K562 (cell line): Measurements from ENCODE around the gene TMEM117. TPM values are rescaled to one million over a fixed set of nuclear protein-coding genes. Genes with fewer than 3 reads are reported as not detected.

ENCODE experiments used
- CXXC5 ChIP-seq: fragments of 250-450 bp; sonication (Bioruptor Pico); IDR thresholded peaks from 2 replicates; pipeline ENCODE4 v1.8.0; 2022; ENCODE audit warnings: inconsistent platforms, mild to moderate bottlenecking, moderate library complexity
- E2F3 ChIP-seq: fragments of 250-450 bp; sonication (Bioruptor Pico); IDR thresholded peaks from 2 replicates; pipeline ENCODE4 v1.4.0; 2020; ENCODE audit warnings: mild to moderate bottlenecking
- ETV1 ChIP-seq: fragments of 450-650 bp; conservative IDR thresholded peaks from 2 replicates; pipeline ENCODE4 v1.6.1; 2016; ENCODE audit warnings: missing genetic modification characterization, control low read depth, low read depth, missing compliant biosample characterization
- FOXK1 ChIP-seq: sonication (generic); formaldehyde crosslinking; IDR thresholded peaks from 2 replicates; pipeline ENCODE4 v1.8.0; 2022; ENCODE audit warnings: missing genetic modification reagents, mild to moderate bottlenecking, borderline replicate concordance
- FOXK2 ChIP-seq, 2 experiments: fragments of 450-650 bp; IDR thresholded peaks in 1 of 2; conservative IDR thresholded peaks in 1 of 2; 2 replicates each; pipeline ENCODE4 v1.6.1; 2016; ENCODE audit warnings: low read depth in 2 of 2, mild to moderate bottlenecking in 1 of 2
- GTF2A2 ChIP-seq: IDR thresholded peaks from 2 replicates; pipeline ENCODE4 v1.6.1; 2016; ENCODE audit warnings: mild to moderate bottlenecking, missing genetic modification characterization, missing compliant biosample characterization
- MTA3 ChIP-seq: fragments of 450-650 bp; formaldehyde crosslinking; IDR thresholded peaks from 2 replicates; pipeline ENCODE4 v1.6.1; 2017; ENCODE audit warnings: mild to moderate bottlenecking, borderline replicate concordance
- MTF1 ChIP-seq: fragments of 250-450 bp; sonication (Bioruptor Pico); IDR thresholded peaks from 2 replicates; pipeline ENCODE4 v1.9.0; 2021; ENCODE audit warnings: moderate library complexity, mild to moderate bottlenecking, inconsistent platforms, borderline replicate concordance
- PHF20 ChIP-seq: fragments of 450-650 bp; IDR thresholded peaks from 2 replicates; pipeline ENCODE4 v1.6.1; 2018; ENCODE audit not compliant: partially characterized antibody
- SAP30 ChIP-seq: fragments of 200-600 bp; sonication (generic); IDR thresholded peaks from 2 replicates; pipeline ENCODE4 v1.6.1; 2012; ENCODE audit warnings: borderline replicate concordance, low read depth, mild to moderate bottlenecking, moderate library complexity, low read length, control low read depth, inconsistent platforms; ENCODE audit not compliant: insufficient read depth, poor library complexity, severe bottlenecking
- VEZF1 ChIP-seq: fragments of 200-800 bp; sonication (Bioruptor generic); IDR thresholded peaks from 2 replicates; pipeline ENCODE4 v1.6.1; 2017; ENCODE audit warnings: missing genetic modification characterization, missing compliant biosample characterization
- YY1 ChIP-seq, 3 experiments: IDR thresholded peaks; 2 replicates each; pipeline ENCODE4 v1.6.1; 2011; ENCODE audit warnings: low read length in 2 of 3, mild to moderate bottlenecking in 2 of 3, moderate library complexity in 2 of 3, borderline replicate concordance in 1 of 3, control low read depth in 1 of 3, low read depth in 1 of 3; ENCODE audit not compliant: insufficient read depth in 3 of 3, insufficient replicate concordance in 2 of 3, control insufficient read depth in 1 of 3, insufficient read length in 1 of 3; ENCODE audit errors: extremely low read depth in 1 of 3
- ZBED1 ChIP-seq: IDR thresholded peaks from 2 replicates; pipeline ENCODE4 v1.6.1; 2014
- ZBTB26 ChIP-seq: fragments of 450-650 bp; formaldehyde crosslinking; IDR thresholded peaks from 2 replicates; pipeline ENCODE4 v1.4.0; 2022; ENCODE audit warnings: missing genetic modification characterization
- ZNF146 ChIP-seq: IDR thresholded peaks from one replicate; pipeline ENCODE4 v1.6.1; 2018; ENCODE audit warnings: missing compliant biosample characterization; ENCODE audit not compliant: unreplicated experiment
- ZNF24 ChIP-seq: fragments of 450-650 bp; IDR thresholded peaks from 2 replicates; pipeline ENCODE4 v1.6.1; 2016
- polyA plus RNA-seq, 8 experiments: library from polyadenylated mRNA; depleted of rRNA in 4 of 8; stranded (reverse) in 5 of 8; unstranded in 3 of 8; fragments of >200 nt; fragmentation: Nextera tagmentation in 2 of 8; fragmentation: Illumina TruSeq in 1 of 8; extraction: Ambion mirVana in 2 of 8; extraction: Trizol in 1 of 8; gene quantifications; 2 replicates each; pipeline versions ENCODE4 v1.2.1 to v1.2.3, GENCODE V29; 2011 to 2014; ENCODE audit warnings: inconsistent platforms in 1 of 8, missing spikeins in 1 of 8
- total RNA-seq, 7 experiments: library from RNA; depleted of rRNA in 6 of 7; stranded (reverse); fragments of >200 nt in 6 of 7; fragmentation: Illumina TruSeq in 2 of 7; extraction: Trizol in 2 of 7; gene quantifications; 2 replicates each; pipeline versions ENCODE4 v1.2.1 to v1.2.3, GENCODE V29; 2011 to 2021; ENCODE audit warnings: low replicate concordance in 1 of 7
- TF ChIP-seq, protein P1 (sequence below): sonication (generic); formaldehyde crosslinking; IDR thresholded peaks from 2 replicates; pipeline ENCODE4 v1.9.0; 2022; ENCODE audit warnings: mild to moderate bottlenecking, missing genetic modification reagents
- TF ChIP-seq, protein P2 (sequence below): sonication (generic); formaldehyde crosslinking; IDR thresholded peaks from 2 replicates; pipeline ENCODE4 v1.8.0; 2022; ENCODE audit warnings: mild to moderate bottlenecking, missing genetic modification reagents

Gene TMEM117
- total and polyA plus RNA-seq, 9 of the 15 experiments (the other 6 are each of a cell fraction or from before 2014, with no cell fraction given), result 0.31 to 2.8 (median 1.0) TPM

GRCh38 chr12:43835656-43836474 lies at the start of gene TMEM117 (continued):
- TF ChIP-seq VEZF1 (CRISPR knock-in tag) (peak; percentile 65), YY1 (IDR thresholded peaks at IDR 0.05; ENCODE audit: borderline replicate concordance in 1 of 3, control insufficient read depth in 1 of 3, extremely low read depth in 1 of 3, insufficient read depth in 3 of 3, insufficient read length in 1 of 3, insufficient replicate concordance in 2 of 3, low read depth in 1 of 3, low read length in 2 of 3) (peak in 1 of 3 experiments; percentile 9), ZBTB26 (CRISPR knock-in tag) (no peak), ETV1 (no peak), FOXK1 (CRISPR knock-in tag) (no peak), CXXC5 (CRISPR knock-in tag) (peak; percentile 83), E2F3 (CRISPR knock-in tag) (peak; percentile 74; the same call in 1 of the 2 replicates), FOXK2 (conservative IDR thresholded peaks at IDR 0.05 in 1 of 2, IDR thresholded peaks at IDR 0.05 in 1 of 2; ENCODE audit: low read depth in 2 of 2) (no peak), GTF2A2 (tag) (no peak), PHF20 (no peak), ZNF24 (0 out of 2 replicates have a peak, but pooled peaks have one; percentile 31), MTA3 (no peak), ZBED1 (no peak), SAP30 (no peak), MTF1 (CRISPR knock-in tag) (no peak), ZNF146 (CRISPR knock-in tag) (no peak)
- TF ChIP-seq, protein P1, sequence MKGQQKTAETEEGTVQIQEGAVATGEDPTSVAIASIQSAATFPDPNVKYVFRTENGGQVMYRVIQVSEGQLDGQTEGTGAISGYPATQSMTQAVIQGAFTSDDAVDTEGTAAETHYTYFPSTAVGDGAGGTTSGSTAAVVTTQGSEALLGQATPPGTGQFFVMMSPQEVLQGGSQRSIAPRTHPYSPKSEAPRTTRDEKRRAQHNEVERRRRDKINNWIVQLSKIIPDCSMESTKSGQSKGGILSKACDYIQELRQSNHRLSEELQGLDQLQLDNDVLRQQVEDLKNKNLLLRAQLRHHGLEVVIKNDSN (CRISPR knock-in tag), result no peak
- TF ChIP-seq, protein P2, sequence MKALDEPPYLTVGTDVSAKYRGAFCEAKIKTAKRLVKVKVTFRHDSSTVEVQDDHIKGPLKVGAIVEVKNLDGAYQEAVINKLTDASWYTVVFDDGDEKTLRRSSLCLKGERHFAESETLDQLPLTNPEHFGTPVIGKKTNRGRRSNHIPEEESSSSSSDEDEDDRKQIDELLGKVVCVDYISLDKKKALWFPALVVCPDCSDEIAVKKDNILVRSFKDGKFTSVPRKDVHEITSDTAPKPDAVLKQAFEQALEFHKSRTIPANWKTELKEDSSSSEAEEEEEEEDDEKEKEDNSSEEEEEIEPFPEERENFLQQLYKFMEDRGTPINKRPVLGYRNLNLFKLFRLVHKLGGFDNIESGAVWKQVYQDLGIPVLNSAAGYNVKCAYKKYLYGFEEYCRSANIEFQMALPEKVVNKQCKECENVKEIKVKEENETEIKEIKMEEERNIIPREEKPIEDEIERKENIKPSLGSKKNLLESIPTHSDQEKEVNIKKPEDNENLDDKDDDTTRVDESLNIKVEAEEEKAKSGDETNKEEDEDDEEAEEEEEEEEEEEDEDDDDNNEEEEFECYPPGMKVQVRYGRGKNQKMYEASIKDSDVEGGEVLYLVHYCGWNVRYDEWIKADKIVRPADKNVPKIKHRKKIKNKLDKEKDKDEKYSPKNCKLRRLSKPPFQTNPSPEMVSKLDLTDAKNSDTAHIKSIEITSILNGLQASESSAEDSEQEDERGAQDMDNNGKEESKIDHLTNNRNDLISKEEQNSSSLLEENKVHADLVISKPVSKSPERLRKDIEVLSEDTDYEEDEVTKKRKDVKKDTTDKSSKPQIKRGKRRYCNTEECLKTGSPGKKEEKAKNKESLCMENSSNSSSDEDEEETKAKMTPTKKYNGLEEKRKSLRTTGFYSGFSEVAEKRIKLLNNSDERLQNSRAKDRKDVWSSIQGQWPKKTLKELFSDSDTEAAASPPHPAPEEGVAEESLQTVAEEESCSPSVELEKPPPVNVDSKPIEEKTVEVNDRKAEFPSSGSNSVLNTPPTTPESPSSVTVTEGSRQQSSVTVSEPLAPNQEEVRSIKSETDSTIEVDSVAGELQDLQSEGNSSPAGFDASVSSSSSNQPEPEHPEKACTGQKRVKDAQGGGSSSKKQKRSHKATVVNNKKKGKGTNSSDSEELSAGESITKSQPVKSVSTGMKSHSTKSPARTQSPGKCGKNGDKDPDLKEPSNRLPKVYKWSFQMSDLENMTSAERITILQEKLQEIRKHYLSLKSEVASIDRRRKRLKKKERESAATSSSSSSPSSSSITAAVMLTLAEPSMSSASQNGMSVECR (CRISPR knock-in tag), result peak; percentile 53; the same call in 1 of the 2 replicates
